H1 (cell line): Measurements from ENCODE around the gene AP2A2. TPM values are rescaled to one million over a fixed set of nuclear protein-coding genes. Genes with fewer than 3 reads are reported as not detected.

Source experiments
- CTCF ChIA-PET: fragments of 300-600 bp; sonication (Branson Sonifier 250); formaldehyde crosslinking; loops from one replicate; lab custom pipeline; 2021; ENCODE audit not compliant: partially characterized antibody; lab: Charles Lee
- POLR2A ChIA-PET: fragments of 300-600 bp; sonication (Branson Sonifier 250); formaldehyde crosslinking; loops from one replicate; lab custom pipeline; 2021; ENCODE audit warnings: inconsistent platforms; ENCODE audit not compliant: partially characterized antibody; lab: Charles Lee
- DNase-seq, 2 experiments: peaks; one replicate each; pipeline versions ENCODE4 v3.0.0 to v3.0.0-alpha.2; 2010 to 2022; ENCODE audit warnings: low spot score in 2 of 2, low read depth in 1 of 2, mixed read lengths in 1 of 2
- FAIRE-seq: peaks from 2 replicates; lab custom pipeline; 2011; peaks lifted over from hg19 to GRCh38; lab: Jason Lieb, UNC
- H2AFZ ChIP-seq: 2 replicates; pipeline ENCODE4 v1.8.1; 2012; ENCODE audit warnings: low read length, inconsistent platforms
- H2AK5ac ChIP-seq: 2 replicates; pipeline ENCODE4 v1.6.1; 2013; ENCODE audit warnings: low read depth, low read length
- H2BK120ac ChIP-seq: replicated peaks from 2 replicates; pipeline ENCODE3; 2013; ENCODE audit warnings: low read depth, low read length, inconsistent platforms
- H2BK12ac ChIP-seq: 2 replicates; pipeline ENCODE4 v1.6.1; 2013; ENCODE audit warnings: low read depth, low read length
- H2BK15ac ChIP-seq: 2 replicates; pipeline ENCODE4 v1.6.1; 2013; ENCODE audit warnings: low read length
- H2BK20ac ChIP-seq: 2 replicates; pipeline ENCODE4 v1.6.1; 2013; ENCODE audit warnings: low read length
- H2BK5ac ChIP-seq: 2 replicates; pipeline ENCODE4 v1.6.1; 2013; ENCODE audit warnings: low read depth, low read length
- H3K14ac ChIP-seq: 2 replicates; pipeline ENCODE4 v1.6.1; 2013; ENCODE audit warnings: inconsistent platforms; ENCODE audit not compliant: insufficient read length
- H3K18ac ChIP-seq: 2 replicates; pipeline ENCODE4 v1.6.1; 2013; ENCODE audit warnings: low read length; ENCODE audit errors: extremely low read depth
- H3K23ac ChIP-seq: 2 replicates; pipeline ENCODE4 v1.6.1; 2013; ENCODE audit warnings: inconsistent platforms; ENCODE audit not compliant: insufficient read length
- H3K23me2 ChIP-seq: 2 replicates; pipeline ENCODE4 v1.6.1; 2013; ENCODE audit warnings: low read depth, low read length
- H3K27ac ChIP-seq: 2 replicates; pipeline ENCODE4 v1.6.1; 2011; ENCODE audit warnings: low read depth, low read length, inconsistent platforms
- H3K27me3 ChIP-seq, 4 experiments: replicated peaks in 1 of 4; 1 replicate in 1 of 4; 2 replicates in 3 of 4; pipeline versions ENCODE4 v1.6.1 to v1.8.1; 2011 to 2013; ENCODE audit warnings: low read length in 3 of 4, mild to moderate bottlenecking in 3 of 4, inconsistent platforms in 2 of 4, mixed read lengths in 2 of 4, moderate library complexity in 1 of 4; ENCODE audit not compliant: control insufficient read depth in 3 of 4, insufficient read depth in 3 of 4; ENCODE audit errors: extremely low read depth in 1 of 4
- H3K36me3 ChIP-seq, 4 experiments: 2 replicates each; pipeline versions ENCODE4 v1.6.1 to v1.8.1; 2011 to 2013; ENCODE audit warnings: mild to moderate bottlenecking in 4 of 4, low read length in 3 of 4, moderate library complexity in 2 of 4, control low read depth in 1 of 4, inconsistent platforms in 1 of 4; ENCODE audit not compliant: insufficient read depth in 4 of 4, control insufficient read depth in 2 of 4
- H3K4ac ChIP-seq: replicated peaks from 2 replicates; pipeline ENCODE3; 2013; ENCODE audit warnings: low read length, low read depth, mixed read lengths, inconsistent platforms; ENCODE audit not compliant: insufficient read length
- H3K4me1 ChIP-seq, 4 experiments: replicated peaks in 1 of 4; 1 replicate in 1 of 4; 2 replicates in 3 of 4; pipeline versions ENCODE4 v1.6.1 to v1.8.1; 2011 to 2013; ENCODE audit warnings: low read length in 3 of 4, inconsistent platforms in 2 of 4, mixed read lengths in 1 of 4; ENCODE audit not compliant: insufficient read depth in 4 of 4, control insufficient read depth in 3 of 4
- H3K4me2 ChIP-seq, 2 experiments: 2 replicates each; pipeline versions ENCODE4 v1.6.1 to v1.8.1; 2011 to 2013; ENCODE audit warnings: low read depth in 2 of 2, low read length in 2 of 2, control low read depth in 1 of 2, inconsistent platforms in 1 of 2, mild to moderate bottlenecking in 1 of 2; ENCODE audit not compliant: insufficient read depth in 1 of 2
- H3K4me3 ChIP-seq, 4 experiments: fragments of 200-600, 300-600 bp in 1 of 4; sonication (generic), shearing (Covaris generic), sonication (Bioruptor Twin) in 1 of 4; 2 replicates each; pipeline versions ENCODE4 v1.5.1 to v1.8.1; 2011 to 2016; ENCODE audit warnings: low read length in 4 of 4, low read depth in 3 of 4, control low read depth in 2 of 4, inconsistent platforms in 2 of 4, mild to moderate bottlenecking in 2 of 4, mixed read lengths in 1 of 4, moderate library complexity in 1 of 4; ENCODE audit not compliant: insufficient read depth in 2 of 4; ENCODE audit errors: extremely low read depth in 1 of 4
- H3K56ac ChIP-seq: replicated peaks from 2 replicates; pipeline ENCODE3; 2013; ENCODE audit warnings: low read depth, mild to moderate bottlenecking, mixed read lengths, low read length, inconsistent platforms; ENCODE audit not compliant: insufficient read length
- H3K79me1 ChIP-seq: 2 replicates; pipeline ENCODE4 v1.6.1; 2013; ENCODE audit warnings: low read depth, low read length, control low read depth
- H3K79me2 ChIP-seq, 2 experiments: 2 replicates each; pipeline versions ENCODE4 v1.6.1 to v1.8.1; 2012 to 2013; ENCODE audit warnings: low read length in 2 of 2, mild to moderate bottlenecking in 2 of 2, inconsistent platforms in 1 of 2; ENCODE audit not compliant: insufficient read depth in 2 of 2, control insufficient read depth in 1 of 2
- H3K9ac ChIP-seq, 4 experiments: replicated peaks in 1 of 4; 1 replicate in 1 of 4; 2 replicates in 3 of 4; pipeline versions ENCODE4 v1.6.1 to v1.8.1; 2011 to 2013; ENCODE audit warnings: low read depth in 3 of 4, low read length in 3 of 4, control low read depth in 2 of 4, mild to moderate bottlenecking in 2 of 4, moderate library complexity in 2 of 4, inconsistent platforms in 1 of 4; ENCODE audit errors: extremely low read depth in 1 of 4
- H3K9me3 ChIP-seq, 2 experiments: 2 replicates each; pipeline versions ENCODE4 v1.6.1 to v1.8.1; 2012 to 2013; ENCODE audit warnings: mild to moderate bottlenecking in 2 of 2, moderate library complexity in 2 of 2, control low read depth in 1 of 2, inconsistent platforms in 1 of 2, low read depth in 1 of 2, low read length in 1 of 2, mixed read lengths in 1 of 2; ENCODE audit not compliant: insufficient read depth in 2 of 2
- H4K20me1 ChIP-seq, 2 experiments: replicated peaks in 1 of 2; 2 replicates each; pipeline versions ENCODE3 to v1.8.1; 2011 to 2013; ENCODE audit warnings: inconsistent platforms in 2 of 2, low read length in 2 of 2, mild to moderate bottlenecking in 1 of 2; ENCODE audit not compliant: insufficient read depth in 2 of 2, control insufficient read depth in 1 of 2
- H4K5ac ChIP-seq: 2 replicates; pipeline ENCODE4 v1.6.1; 2013; ENCODE audit warnings: low read length, low read depth, mixed read lengths, inconsistent platforms; ENCODE audit not compliant: insufficient read length
- H4K8ac ChIP-seq: 2 replicates; pipeline ENCODE4 v1.8.0; 2013; ENCODE audit warnings: mild to moderate bottlenecking, moderate library complexity, low read length, inconsistent platforms; ENCODE audit not compliant: insufficient read depth; ENCODE audit errors: extremely low read depth
- H4K91ac ChIP-seq: replicated peaks from 2 replicates; pipeline ENCODE3; 2013; ENCODE audit warnings: low read length, mixed read lengths, inconsistent platforms; ENCODE audit not compliant: insufficient read length
- RXRA ChIP-seq: IDR thresholded peaks from 2 replicates; pipeline ENCODE4 v1.6.1; 2011; ENCODE audit warnings: low read depth, mild to moderate bottlenecking, low read length, moderate library complexity; ENCODE audit not compliant: insufficient read depth
- YY1 ChIP-seq: IDR thresholded peaks from 2 replicates; pipeline ENCODE4 v1.6.1; 2011; ENCODE audit warnings: low read depth, mild to moderate bottlenecking, low read length
- WGBS, 2 experiments: shearing (Covaris generic) in 1 of 2; methylation state at CpG; one replicate each; pipeline versions ENCODE4 v1.1.6 to v1.1.7; 2013 to 2015; ENCODE audit warnings: low lambda C conversion rate in 2 of 2, mixed read lengths in 2 of 2, inconsistent platforms in 1 of 2, low coverage in 1 of 2, missing lambda C conversion rate in 1 of 2; ENCODE audit not compliant: insufficient replicate concordance in 2 of 2, insufficient coverage in 1 of 2, insufficient read length in 1 of 2; ENCODE audit errors: extremely low coverage in 1 of 2, missing lambda C conversion rate in 1 of 2; 5-methylcytosine and 5-hydroxymethylcytosine counted together
- polyA plus RNA-seq, 7 experiments: library from polyadenylated mRNA; depleted of rRNA in 3 of 7; stranded (reverse) in 5 of 7; unstranded in 2 of 7; fragments of >200 nt in 5 of 7; fragments of 200-250 nt in 2 of 7; gene quantifications; 1 replicate in 5 of 7; 2 replicates in 1 of 7; 4 replicates in 1 of 7; pipeline versions ENCODE4 v1.2.1 to v1.2.3, GENCODE V29; 2011 to 2013; ENCODE audit warnings: missing spikeins in 2 of 7, mixed read lengths in 2 of 7
- total RNA-seq: library from RNA; stranded (reverse); fragmentation: NEBNext Ultra II Directional; extraction: Animal tissue kit (Norgen Biotek cat#: 25700); gene quantifications from 2 replicates; pipeline ENCODE4 v1.2.1, GENCODE V29; 2021
- TF ChIP-seq, protein P1 (sequence below): IDR thresholded peaks from 2 replicates; pipeline ENCODE4 v1.6.1; 2011; ENCODE audit warnings: low read depth, mild to moderate bottlenecking, low read length; ENCODE audit not compliant: insufficient read depth

AP2A2 gene
- total and polyA plus RNA-seq, 2 of the 8 experiments (the other 6 are each of a cell fraction or from before 2014, with no cell fraction given): 50.0 to 65.0 TPM

DNA sequence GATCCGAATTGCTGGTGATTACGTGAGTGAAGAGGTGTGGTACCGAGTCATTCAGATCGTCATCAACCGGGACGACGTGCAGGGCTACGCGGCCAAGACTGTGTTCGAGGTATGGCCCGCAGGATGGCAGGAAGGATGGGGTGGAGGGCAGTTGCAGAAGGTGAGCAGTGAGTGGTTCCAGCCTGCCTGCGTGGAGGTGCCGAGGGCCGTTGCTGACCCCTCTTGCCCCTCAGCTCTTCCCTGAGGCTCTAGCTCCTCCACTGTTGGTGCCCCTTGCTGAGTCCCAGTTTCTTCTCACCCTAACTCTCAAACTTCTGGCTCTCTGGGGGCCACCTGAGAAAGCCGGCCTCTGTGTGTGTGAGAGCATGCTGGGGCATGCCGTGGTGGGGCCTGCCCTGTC lies 66.9 kb downstream of the AP2A2 start:
- ChIA-PET CTCF (interaction anchor here (0.8 to 1.0 kb wide), 2 partner anchors 55 to 93 kb away, joined by 3 read pairs; no protein-coding TSS in a partner anchor), POLR2A (interaction anchor here (0.6 kb wide), 1 partner anchor 136 kb away, joined by 4 read pairs; no protein-coding TSS in a partner anchor)
- Histone ChIP-seq H3K4ac (no peak overlapping the region), H4K5ac (no peak overlapping the region), H2AFZ (no peak overlapping the region), H3K79me1 (0 out of 2 replicates have a peak, but pooled peaks cover 2% of the 10 kb centered on the region), H3K9ac (no peak overlapping the region), H2BK5ac (peak overlapping the region; percentile 85), H3K4me3 (no peak overlapping the region), H3K23me2 (no peaks in the 10 kb centered on the region), H2BK120ac (no peak overlapping the region), H2AK5ac (no peak overlapping the region), H2BK20ac (no peak overlapping the region), H3K23ac (no peak overlapping the region), H3K27me3 (no peaks in the 10 kb centered on the region), H3K79me2 (no peaks in the 10 kb centered on the region; a peak in 2 of 4 replicates), H4K8ac (no peak overlapping the region), H3K56ac (no peak overlapping the region), H4K20me1 (peaks cover 0 to 22% of the 10 kb centered on the region in 2 experiments), H3K4me2 (no peak overlapping the region), H3K4me1 (no peaks in the 10 kb centered on the region), H3K14ac (no peak overlapping the region), H3K36me3 (peaks cover 13 to 38% (median 30%) of the 10 kb centered on the region in 4 experiments; a peak in 7 of 8 replicates), H4K91ac (no peak overlapping the region), H3K9me3 (no peaks in the 10 kb centered on the region), H2BK12ac (no peak overlapping the region), H3K27ac (no peak overlapping the region), H2BK15ac (no peak overlapping the region), H3K18ac (no peak overlapping the region)
- DNase-seq (no peak), FAIRE-seq (no peak)
- 93% methylated on average over 16 of the region's 16 CpGs; no CpG with 5 or more reads in 1 of the 2 experiments for WGBS, 2 experiments
- TF ChIP-seq, protein P1, sequence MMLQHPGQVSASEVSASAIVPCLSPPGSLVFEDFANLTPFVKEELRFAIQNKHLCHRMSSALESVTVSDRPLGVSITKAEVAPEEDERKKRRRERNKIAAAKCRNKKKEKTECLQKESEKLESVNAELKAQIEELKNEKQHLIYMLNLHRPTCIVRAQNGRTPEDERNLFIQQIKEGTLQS: no peak
- TF ChIP-seq RXRA (no peak), YY1 (no peak)
